Right atrium auricular region (tissue), 2 donors: ENCODE measurements around the gene ETHE1. TPM values are rescaled to one million over a fixed set of nuclear protein-coding genes. Genes with fewer than 3 reads are reported as not detected.

Source experiments
- DNase-seq: peaks from one replicate; pipeline ENCODE4 v3.0.0-alpha.2; 2019; ENCODE audit warnings: low spot score
- H3K27ac ChIP-seq, 2 donors: fragments of 200-600 bp; sonication (generic); 1 replicate in 1 of 2; 2 replicates in 1 of 2; pipeline ENCODE4 v1.5.1; 2016 to 2019
- H3K27me3 ChIP-seq, 2 donors: fragments of 200-600 bp; sonication (generic); one replicate each; pipeline versions ENCODE4 v1.5.1 to v1.6.0; 2017 to 2019
- H3K36me3 ChIP-seq: fragments of 200-600 bp; sonication (generic); one replicate; pipeline ENCODE4 v1.5.1; 2016
- H3K4me1 ChIP-seq, 2 donors: fragments of 200-600 bp; sonication (generic); one replicate each; pipeline versions ENCODE4 v1.5.1 to v1.6.0; 2017 to 2019
- H3K4me3 ChIP-seq, 2 donors: fragments of 200-600 bp; sonication (generic); 1 replicate in 1 of 2; 2 replicates in 1 of 2; pipeline ENCODE4 v1.5.1; 2017 to 2019; ENCODE audit warnings: mild to moderate bottlenecking in 1 of 2, moderate library complexity in 1 of 2
- H3K9me3 ChIP-seq, 2 donors: fragments of 200-600 bp; sonication (generic); one replicate each; pipeline ENCODE4 v1.5.1; 2019
- total RNA-seq, 2 donors: library from RNA; depleted of rRNA; stranded (reverse); fragments of >200 nt; gene quantifications; one replicate each; pipeline ENCODE4 v1.1.0, GENCODE V29; 2016
- TF ChIP-seq, protein P1 (sequence below), 2 donors: fragments of 200-600 bp; sonication (generic); IDR thresholded peaks; one replicate each; pipeline ENCODE4 v1.5.1; 2019; ENCODE audit warnings: antibody characterized with exemption in 2 of 2

The ETHE1 gene, protein sequence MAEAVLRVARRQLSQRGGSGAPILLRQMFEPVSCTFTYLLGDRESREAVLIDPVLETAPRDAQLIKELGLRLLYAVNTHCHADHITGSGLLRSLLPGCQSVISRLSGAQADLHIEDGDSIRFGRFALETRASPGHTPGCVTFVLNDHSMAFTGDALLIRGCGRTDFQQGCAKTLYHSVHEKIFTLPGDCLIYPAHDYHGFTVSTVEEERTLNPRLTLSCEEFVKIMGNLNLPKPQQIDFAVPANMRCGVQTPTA
- 10 to 100 TPM; 17.9 to 25.4 TPM for total RNA-seq

DNA sequence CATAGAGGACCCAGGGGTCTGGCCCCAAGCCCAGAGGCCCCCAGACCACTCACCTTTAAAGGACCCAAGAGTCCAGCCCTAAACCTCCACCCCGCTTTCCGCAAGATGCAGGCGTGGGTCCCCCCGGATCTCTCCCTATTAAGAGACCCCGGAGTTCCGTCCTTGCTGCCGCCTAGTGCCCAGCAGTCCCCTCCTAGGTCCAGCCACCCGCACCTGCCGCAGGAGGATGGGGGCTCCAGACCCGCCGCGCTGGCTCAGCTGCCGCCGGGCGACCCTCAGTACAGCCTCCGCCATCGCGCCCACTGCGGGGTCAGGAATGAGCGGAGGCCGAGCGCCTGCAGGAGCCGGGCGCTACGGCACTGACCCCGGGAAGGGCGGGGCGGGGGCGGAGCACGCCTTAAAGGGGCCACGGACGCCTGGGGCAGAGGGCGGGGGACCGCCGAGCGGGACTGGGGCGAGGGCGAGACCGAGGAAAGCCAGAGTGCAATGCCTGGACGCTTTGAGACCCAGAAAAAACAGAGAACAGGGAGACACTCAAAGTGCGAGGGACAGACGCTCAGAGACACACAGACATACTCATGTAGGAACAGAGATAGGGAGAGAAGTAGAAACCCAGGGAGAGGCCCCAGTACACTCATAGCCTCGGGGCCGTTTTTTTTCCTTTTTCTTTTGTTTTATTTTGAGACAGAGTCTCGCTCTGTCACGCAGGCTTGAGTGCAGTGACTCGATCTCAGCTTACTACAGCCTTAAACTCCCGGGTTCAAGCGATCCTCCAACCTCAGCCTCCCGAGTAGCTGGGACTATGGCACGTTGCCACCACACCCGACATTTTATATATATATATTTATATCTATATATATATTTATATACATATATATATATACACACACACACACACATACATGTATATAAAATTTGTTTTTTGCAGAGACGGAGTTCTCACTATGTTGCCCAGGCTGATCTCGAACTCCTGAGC is at the start of gene ETHE1:
Gene ETHE1, minus strand, starts transcription at position 318 of the 976 bp plus-strand sequence. Its CDS starts 24 bp downstream, at position 294.
- H3K9me3 ChIP-seq, result no peaks in the 10 kb centered on the region
- H3K27ac ChIP-seq, result peak within 1 kb of the TSS; percentile 75 to 88
- TF ChIP-seq, protein P1, sequence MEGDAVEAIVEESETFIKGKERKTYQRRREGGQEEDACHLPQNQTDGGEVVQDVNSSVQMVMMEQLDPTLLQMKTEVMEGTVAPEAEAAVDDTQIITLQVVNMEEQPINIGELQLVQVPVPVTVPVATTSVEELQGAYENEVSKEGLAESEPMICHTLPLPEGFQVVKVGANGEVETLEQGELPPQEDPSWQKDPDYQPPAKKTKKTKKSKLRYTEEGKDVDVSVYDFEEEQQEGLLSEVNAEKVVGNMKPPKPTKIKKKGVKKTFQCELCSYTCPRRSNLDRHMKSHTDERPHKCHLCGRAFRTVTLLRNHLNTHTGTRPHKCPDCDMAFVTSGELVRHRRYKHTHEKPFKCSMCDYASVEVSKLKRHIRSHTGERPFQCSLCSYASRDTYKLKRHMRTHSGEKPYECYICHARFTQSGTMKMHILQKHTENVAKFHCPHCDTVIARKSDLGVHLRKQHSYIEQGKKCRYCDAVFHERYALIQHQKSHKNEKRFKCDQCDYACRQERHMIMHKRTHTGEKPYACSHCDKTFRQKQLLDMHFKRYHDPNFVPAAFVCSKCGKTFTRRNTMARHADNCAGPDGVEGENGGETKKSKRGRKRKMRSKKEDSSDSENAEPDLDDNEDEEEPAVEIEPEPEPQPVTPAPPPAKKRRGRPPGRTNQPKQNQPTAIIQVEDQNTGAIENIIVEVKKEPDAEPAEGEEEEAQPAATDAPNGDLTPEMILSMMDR (IDR thresholded peaks at IDR 0.05), result peak in 1 of 2 donors; percentile 19
- peaks cover 0 to 26% of the 10 kb centered on the region in 2 donors for H3K4me1 ChIP-seq
- peak; percentile 84 for DNase-seq
- peak within 1 kb of the TSS; percentile 64 to 82 for H3K4me3 ChIP-seq
- no peaks in the 10 kb centered on the region for H3K27me3 ChIP-seq
- H3K36me3 ChIP-seq, result no peaks in the 10 kb centered on the region

DNA sequence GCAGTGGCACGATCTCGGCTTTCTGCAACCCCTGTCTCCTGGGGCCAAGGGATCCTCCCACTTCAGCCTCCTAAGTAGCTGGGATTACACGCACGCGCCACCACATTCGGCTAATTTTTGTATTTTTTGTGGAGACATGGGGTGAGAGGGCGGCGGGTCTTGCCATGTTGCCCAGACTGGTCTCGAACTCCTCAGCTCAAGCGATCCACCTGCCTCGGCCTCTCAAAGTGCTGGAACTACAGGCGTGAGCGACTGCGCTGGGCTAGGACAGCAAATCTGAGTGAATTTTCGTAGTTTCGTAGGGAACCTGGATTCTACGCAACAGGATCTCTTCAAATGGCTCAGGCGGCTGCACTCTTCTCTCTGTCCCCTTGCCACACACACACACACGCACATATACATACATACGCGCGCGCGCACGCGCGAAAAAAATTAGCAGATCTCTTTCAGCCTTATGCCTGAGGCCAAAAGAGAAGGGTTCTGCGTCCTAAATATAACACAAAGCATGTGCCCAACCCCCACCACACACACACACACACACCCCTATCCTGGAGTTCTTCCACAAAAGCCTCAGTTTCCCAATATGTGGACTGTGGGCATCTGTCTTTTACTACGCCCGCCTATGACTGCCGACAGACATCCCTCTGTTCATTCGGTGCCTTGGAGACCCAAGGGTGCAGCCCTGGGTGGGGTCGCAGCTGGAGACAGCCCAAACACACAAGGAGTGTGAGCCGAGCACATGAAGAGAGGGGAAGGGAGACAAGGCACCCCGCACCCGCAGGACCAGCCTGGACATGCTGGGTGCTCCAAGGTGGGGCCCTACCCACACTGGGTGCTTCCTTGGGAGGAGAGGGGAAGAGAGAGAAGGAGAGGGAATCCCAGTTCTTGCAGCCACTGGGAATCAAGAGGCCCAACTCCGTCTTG is 49.2 kb upstream of the ETHE1 start:
- H3K4me1 ChIP-seq, result peaks cover 0 to 24% of the 10 kb centered on the region in 2 donors
- H3K27ac ChIP-seq, result peak overlapping the region; percentile 43 to 50
- H3K4me3 ChIP-seq, result peak overlapping the region; percentile 76 to 79
- no peaks in the 10 kb centered on the region for H3K36me3 ChIP-seq
- no peak for DNase-seq
- TF ChIP-seq, protein P1 (IDR thresholded peaks at IDR 0.05), result no peak
- H3K27me3 ChIP-seq, result no peaks in the 10 kb centered on the region
- no peaks in the 10 kb centered on the region for H3K9me3 ChIP-seq

DNA sequence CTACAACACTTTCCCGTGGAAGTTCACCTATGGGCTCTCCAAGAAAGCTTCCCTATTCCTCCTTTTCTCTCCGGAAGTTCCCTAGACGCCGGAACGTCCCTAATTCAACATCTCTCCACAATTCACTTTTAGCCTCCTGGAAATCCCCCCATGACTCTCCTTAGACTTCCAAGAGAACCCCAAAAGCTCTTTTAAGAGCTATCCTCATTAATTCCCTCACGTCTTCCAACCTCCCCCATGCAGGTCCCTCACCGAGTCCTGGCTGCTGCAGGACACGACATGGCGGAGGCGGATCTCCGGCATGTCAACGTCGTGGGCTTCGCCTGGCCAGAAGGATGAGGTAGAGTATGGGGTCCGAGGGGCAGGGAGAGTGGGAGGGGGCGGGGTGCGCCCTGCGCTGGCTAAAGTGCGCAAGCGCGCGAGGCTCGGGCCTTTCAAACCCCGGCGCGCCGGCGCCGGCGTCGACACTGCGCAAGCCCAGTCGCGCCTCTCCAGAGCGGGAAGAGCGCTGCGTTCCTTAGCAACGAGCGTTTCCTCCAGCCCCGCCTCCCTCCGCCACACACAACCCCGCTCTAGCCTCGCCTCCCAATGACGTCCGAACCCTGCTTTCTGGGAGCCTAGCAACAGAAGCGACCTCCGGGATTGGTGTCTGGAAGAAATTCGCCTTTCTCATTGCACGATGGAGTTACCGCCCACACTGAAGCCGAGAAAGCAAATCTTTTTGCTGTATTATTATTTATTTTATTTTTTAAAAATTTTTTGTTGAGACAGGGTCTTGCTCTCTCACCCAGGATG is 48.4 kb upstream of the ETHE1 start, which contains the start of the genes PINLYP and XRCC1:
Gene PINLYP, plus strand, starts transcription at position 646 of the 795 bp plus-strand sequence. CDS start 1,391 bp downstream, outside the sequence.
Gene XRCC1, minus strand, starts transcription at position 372 of the 795 bp plus-strand sequence. Its CDS starts 69 bp downstream, at position 303.
- H3K4me3 ChIP-seq, result peak within 1 kb of the TSS; percentile 76 to 79
- H3K36me3 ChIP-seq, result no peaks in the 10 kb centered on the region
- H3K4me1 ChIP-seq, result peaks cover 0 to 17% of the 10 kb centered on the region in 2 donors
- peak; percentile 97 for DNase-seq
- no peaks in the 10 kb centered on the region for H3K27me3 ChIP-seq
- H3K27ac ChIP-seq, result peak within 1 kb of the TSS; percentile 79 to 84
- TF ChIP-seq, protein P1 (IDR thresholded peaks at IDR 0.05), result no peak
- no peaks in the 10 kb centered on the region for H3K9me3 ChIP-seq

DNA sequence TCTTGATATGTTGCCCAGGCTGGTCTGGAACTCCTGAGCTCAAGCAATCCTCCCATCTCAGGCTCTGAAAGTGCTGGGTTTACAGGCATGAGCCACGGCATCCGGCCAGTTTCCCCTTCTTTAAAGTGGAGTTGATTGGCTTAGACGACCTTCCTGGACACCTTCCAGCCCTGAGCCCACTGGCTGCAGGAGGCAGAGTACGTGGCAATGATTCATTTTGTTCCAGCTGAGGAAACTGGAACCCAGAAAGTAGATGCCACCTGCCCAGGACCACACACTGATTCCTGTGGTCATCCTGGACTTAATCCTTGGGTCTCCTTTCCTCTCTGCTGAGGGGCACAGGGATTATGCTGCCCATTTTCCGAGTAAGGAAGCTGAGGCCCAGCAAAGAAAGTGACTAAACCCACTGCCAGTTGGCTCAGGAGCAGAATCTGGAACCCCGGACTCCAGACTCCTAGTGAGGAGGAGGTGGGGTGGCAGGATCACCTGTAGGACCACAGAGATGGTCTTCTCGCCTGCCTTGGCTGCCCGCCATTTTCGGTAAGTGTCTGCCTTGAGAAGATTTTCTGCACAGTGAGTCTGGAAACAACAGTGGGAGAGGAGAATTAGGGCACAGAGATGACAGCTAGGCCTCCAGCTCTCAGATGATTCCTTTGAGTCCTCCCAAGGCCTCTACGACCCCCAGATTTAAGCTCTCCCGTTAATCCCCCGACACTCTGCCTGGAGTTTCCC is 47.6 kb upstream of the ETHE1 start:
- Histone ChIP-seq H3K4me3 (peak overlapping the region; percentile 76 to 79), H3K27ac (peak overlapping the region; percentile 79 to 84), H3K4me1 (peaks cover 0 to 17% of the 10 kb centered on the region in 2 donors), H3K9me3 (no peaks in the 10 kb centered on the region), H3K36me3 (no peaks in the 10 kb centered on the region), H3K27me3 (no peaks in the 10 kb centered on the region)
- DNase-seq, result no peak
- TF ChIP-seq, protein P1 (IDR thresholded peaks at IDR 0.05), result no peak
